Activated T-cell treated with anti-CD3 and anti-CD28 coated beads for 48 hours (primary cell): ENCODE data around the gene ZNF646.

Experiments
- DNase-seq: peaks from one replicate; pipeline ENCODE4 v3.0.0-alpha.2; 2020; ENCODE audit warnings: low read depth

Gene ZNF646

GRCh38 chr16:31073970-31074813 lies at the start of gene ZNF646, which contains the start of gene ZNF668:
Gene ZNF646 (plus strand): TSS chr16:31074422. CDS start chr16:31076325, 1,903 bp downstream.
Gene ZNF668 (minus strand): TSS chr16:31074240. CDS start chr16:31064459, 9,781 bp downstream.
- peak; percentile 96 for DNase-seq

- no peak for DNase-seq
Measured at GRCh38 chr16:31025339-31025738, 48.9 kb upstream of the ZNF646 start.

GRCh38 chr16:31029272-31029671 lies 45.0 kb upstream of the ZNF646 start:
- no peak for DNase-seq

- DNase-seq, result no peak
Measured at GRCh38 chr16:31031276-31031675, 42.9 kb upstream of the ZNF646 start.

- peak; percentile 93 for DNase-seq
Measured at GRCh38 chr16:31032736-31033708, 41.2 kb upstream of the ZNF646 start, which contains the start of gene STX4. Gene STX4 (plus strand): TSS chr16:31033558. CDS start chr16:31033806, 248 bp downstream.

- DNase-seq, result peak; percentile 84
Measured at GRCh38 chr16:31033709-31034492, 40.3 kb upstream of the ZNF646 start.

GRCh38 chr16:31036691-31037090 lies 37.5 kb upstream of the ZNF646 start:
- no peak for DNase-seq

- DNase-seq, result no peak
Measured at GRCh38 chr16:31038993-31039392, 35.2 kb upstream of the ZNF646 start.

- DNase-seq, result no peak
Measured at GRCh38 chr16:31042866-31043265, 31.4 kb upstream of the ZNF646 start.

GRCh38 chr16:31043352-31043751 lies 30.9 kb upstream of the ZNF646 start:
- DNase-seq, result no peak

- no peak for DNase-seq
Measured at GRCh38 chr16:31043898-31044481, 30.2 kb upstream of the ZNF646 start.

- no peak for DNase-seq
Measured at GRCh38 chr16:31050280-31051030, 23.8 kb upstream of the ZNF646 start.

GRCh38 chr16:31052114-31052513 lies 22.1 kb upstream of the ZNF646 start:
- DNase-seq, result no peak

GRCh38 chr16:31055613-31056012 lies 18.6 kb upstream of the ZNF646 start:
- DNase-seq, result no peak

GRCh38 chr16:31061126-31061812 lies 13.0 kb upstream of the ZNF646 start:
- DNase-seq, result no peak

GRCh38 chr16:31061813-31062440 lies 12.3 kb upstream of the ZNF646 start:
- no peak for DNase-seq

GRCh38 chr16:31063495-31063842 lies 10.8 kb upstream of the ZNF646 start:
- DNase-seq, result no peak

- no peak for DNase-seq
Measured at GRCh38 chr16:31063843-31064611, 10.2 kb upstream of the ZNF646 start.
